NCI-H146 treated with DMSO at 0.1 percent for 48 hours (cell line): ENCODE data around the gene MBNL1.

Source experiments
- DNase-seq: peaks from one replicate; lab custom pipeline; 2025; ENCODE audit not compliant: unreplicated experiment; lab: John Stamatoyannopoulos, UW

Gene MBNL1

GRCh38 chr3:152271501-152272236, 2.9 kb downstream of the MBNL1 start:
- no peak for DNase-seq

- DNase-seq, result no peak
Observed at GRCh38 chr3:152272771-152273242, 4.1 kb downstream of the MBNL1 start.

GRCh38 chr3:152276681-152277080, 8.0 kb downstream of the MBNL1 start:
- no peak for DNase-seq

GRCh38 chr3:152277198-152277597, 8.5 kb downstream of the MBNL1 start:
- no peak for DNase-seq

GRCh38 chr3:152278756-152279427, 10.2 kb downstream of the MBNL1 start:
- no peak for DNase-seq

- DNase-seq, result no peak
Observed at GRCh38 chr3:152279479-152279878, 10.8 kb downstream of the MBNL1 start.

GRCh38 chr3:152280539-152280938, 11.8 kb downstream of the MBNL1 start:
- DNase-seq, result no peak

GRCh38 chr3:152281133-152281713, 12.5 kb downstream of the MBNL1 start:
- DNase-seq, result no peak

- no peak for DNase-seq
Observed at GRCh38 chr3:152282813-152283212, 14.1 kb downstream of the MBNL1 start.

GRCh38 chr3:152283492-152284381, 15.0 kb downstream of the MBNL1 start:
- DNase-seq, result no peak

- no peak for DNase-seq
Observed at GRCh38 chr3:152284906-152285305, 16.2 kb downstream of the MBNL1 start.

- no peak for DNase-seq
Observed at GRCh38 chr3:152285509-152285908, 16.8 kb downstream of the MBNL1 start.

GRCh38 chr3:152287898-152288576, 19.3 kb downstream of the MBNL1 start:
- no peak for DNase-seq

- DNase-seq, result no peak
Observed at GRCh38 chr3:152288681-152289080, 20.0 kb downstream of the MBNL1 start.

- DNase-seq, result no peak
Observed at GRCh38 chr3:152289708-152290107, 21.0 kb downstream of the MBNL1 start.

- DNase-seq, result no peak
Observed at GRCh38 chr3:152290374-152290773, 21.6 kb downstream of the MBNL1 start.

- no peak for DNase-seq
Observed at GRCh38 chr3:152291238-152291637, 22.5 kb downstream of the MBNL1 start.

GRCh38 chr3:152291649-152292066, 22.9 kb downstream of the MBNL1 start:
- no peak for DNase-seq

GRCh38 chr3:152292366-152292765, 23.6 kb downstream of the MBNL1 start:
- DNase-seq, result no peak

GRCh38 chr3:152293347-152294006, 24.7 kb downstream of the MBNL1 start:
- no peak for DNase-seq
